HEK293T (cell line): ENCODE results near the gene DCST2.

ENCODE experiments used
- CTCF ChIA-PET: fragments of 350-600 bp; formaldehyde crosslinking; extraction: SDS; loops from one replicate; lab custom pipeline; 2021; ENCODE audit warnings: antibody characterized with exemption, inconsistent platforms; lab: Yijun Ruan, JAX
- POLR2A ChIA-PET: fragments of 350-600 bp; formaldehyde crosslinking; extraction: SDS; loops from one replicate; lab custom pipeline; 2020; ENCODE audit warnings: antibody characterized with exemption, inconsistent platforms; lab: Yijun Ruan, JAX
- DNase-seq: peaks from one replicate; pipeline ENCODE4 v3.0.0; 2012; ENCODE audit warnings: mixed read lengths; ENCODE audit errors: extremely low spot score
- ARNT ChIP-seq: fragments of 450-650 bp; IDR thresholded peaks from 2 replicates; pipeline ENCODE4 v1.6.1; 2017; ENCODE audit warnings: mild to moderate bottlenecking
- BHLHE40 ChIP-seq: fragments of 450-650 bp; IDR thresholded peaks from 2 replicates; pipeline ENCODE4 v1.6.1; 2016; ENCODE audit warnings: mild to moderate bottlenecking, moderate library complexity, borderline replicate concordance
- CTBP1 ChIP-seq: fragments of 450-650 bp; IDR thresholded peaks from 2 replicates; pipeline ENCODE4 v1.6.1; 2016; ENCODE audit warnings: borderline replicate concordance
- ELF4 ChIP-seq: fragments of 450-650 bp; IDR thresholded peaks from 2 replicates; pipeline ENCODE4 v1.6.1; 2017; ENCODE audit warnings: antibody characterized with exemption
- FOXA1 ChIP-seq: fragments of 450-650 bp; IDR thresholded peaks from 2 replicates; pipeline ENCODE4 v1.6.1; 2016; ENCODE audit warnings: mild to moderate bottlenecking
- FOXK2 ChIP-seq: fragments of 450-650 bp; IDR thresholded peaks from 2 replicates; pipeline ENCODE4 v1.6.1; 2016; ENCODE audit warnings: mild to moderate bottlenecking
- FOXM1 ChIP-seq: fragments of 450-650 bp; IDR thresholded peaks from 2 replicates; pipeline ENCODE4 v1.6.1; 2017; ENCODE audit warnings: mild to moderate bottlenecking, borderline replicate concordance
- HDGF ChIP-seq: fragments of 450-650 bp; IDR thresholded peaks from 2 replicates; pipeline ENCODE4 v1.6.1; 2017; ENCODE audit warnings: antibody characterized with exemption, borderline replicate concordance
- L3MBTL2 ChIP-seq: fragments of 450-650 bp; conservative IDR thresholded peaks from 2 replicates; pipeline ENCODE4 v1.6.1; 2016; ENCODE audit warnings: mild to moderate bottlenecking
- LEF1 ChIP-seq: fragments of 450-650 bp; IDR thresholded peaks from 2 replicates; pipeline ENCODE4 v1.6.1; 2017; ENCODE audit warnings: mild to moderate bottlenecking, borderline replicate concordance
- NFRKB ChIP-seq: fragments of 450-650 bp; IDR thresholded peaks from 2 replicates; pipeline ENCODE4 v1.6.1; 2016; ENCODE audit warnings: mild to moderate bottlenecking, moderate library complexity
- PKNOX1 ChIP-seq: fragments of 450-650 bp; IDR thresholded peaks from 2 replicates; pipeline ENCODE4 v1.6.1; 2016
- SP1 ChIP-seq: fragments of 450-650 bp; IDR thresholded peaks from 2 replicates; pipeline ENCODE4 v1.6.1; 2017
- SUZ12 ChIP-seq: fragments of 450-650 bp; IDR thresholded peaks from 2 replicates; pipeline ENCODE4 v1.6.1; 2016; ENCODE audit warnings: mild to moderate bottlenecking
- TARDBP ChIP-seq: fragments of 450-650 bp; IDR thresholded peaks from 2 replicates; pipeline ENCODE4 v1.6.1; 2016
- ZNF384 ChIP-seq: fragments of 450-650 bp; IDR thresholded peaks from 2 replicates; pipeline ENCODE4 v1.6.1; 2016

Gene DCST2

DNA sequence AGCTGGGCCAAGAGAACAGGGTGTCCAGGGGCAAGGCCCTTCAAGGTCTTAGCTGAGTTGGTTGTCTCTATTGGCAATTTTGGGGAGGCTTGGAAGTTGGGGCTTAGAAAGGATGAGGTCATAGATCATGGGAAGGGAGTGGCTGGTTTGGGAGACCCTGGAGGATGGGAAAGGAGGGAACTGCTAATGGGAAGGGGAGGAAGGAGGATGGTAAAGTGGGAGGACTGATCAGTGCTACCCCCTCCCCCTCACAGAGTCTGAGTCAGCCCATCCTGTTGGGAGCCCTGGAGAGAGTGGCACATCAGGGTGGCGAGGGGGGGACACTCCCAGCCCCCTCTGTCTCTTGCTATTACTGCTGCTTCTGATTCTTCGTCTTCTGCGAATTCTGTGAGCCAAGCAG, 35.0 kb upstream of the DCST2 start:
- ChIA-PET CTCF (interaction anchor here (0.6 to 2.1 kb wide), 2 partner anchors 17 to 99 kb away, joined by 3 to 9 read pairs; no protein-coding TSS in a partner anchor), POLR2A (no interaction called here)
- TF ChIP-seq FOXA1 = no peak
- TF ChIP-seq ARNT = no peak
- TF ChIP-seq TARDBP = no peak
- TF ChIP-seq ZNF384 = no peak
- no peak for TF ChIP-seq FOXM1
- TF ChIP-seq NFRKB = no peak
- TF ChIP-seq L3MBTL2 = no peak
- TF ChIP-seq SUZ12 = no peak
- TF ChIP-seq FOXK2 = no peak
- TF ChIP-seq CTBP1 = no peak
- no peak for TF ChIP-seq PKNOX1
- no peak for TF ChIP-seq LEF1
- TF ChIP-seq HDGF = no peak
- no peak for DNase-seq

- ChIA-PET POLR2A (interaction anchor here (0.8 to 1.9 kb wide), 4 partner anchors 9 to 106 kb away, joined by 3 to 6 read pairs (median 4); partner anchors contain the start of genes EFNA3 and KRTCAP2), CTCF (interaction anchor here (1.0 to 2.1 kb wide), 4 partner anchors 9 to 101 kb away, joined by 3 to 9 read pairs (median 4); no protein-coding TSS in a partner anchor)
- DNase-seq = no peak
- TF ChIP-seq L3MBTL2 = no peak
- TF ChIP-seq PKNOX1 = no peak
- TF ChIP-seq CTBP1 = no peak
- TF ChIP-seq LEF1 = no peak
- TF ChIP-seq ZNF384 = no peak
Measured at GRCh38 chr1:155066777-155067176, 33.2 kb upstream of the DCST2 start.

DNA sequence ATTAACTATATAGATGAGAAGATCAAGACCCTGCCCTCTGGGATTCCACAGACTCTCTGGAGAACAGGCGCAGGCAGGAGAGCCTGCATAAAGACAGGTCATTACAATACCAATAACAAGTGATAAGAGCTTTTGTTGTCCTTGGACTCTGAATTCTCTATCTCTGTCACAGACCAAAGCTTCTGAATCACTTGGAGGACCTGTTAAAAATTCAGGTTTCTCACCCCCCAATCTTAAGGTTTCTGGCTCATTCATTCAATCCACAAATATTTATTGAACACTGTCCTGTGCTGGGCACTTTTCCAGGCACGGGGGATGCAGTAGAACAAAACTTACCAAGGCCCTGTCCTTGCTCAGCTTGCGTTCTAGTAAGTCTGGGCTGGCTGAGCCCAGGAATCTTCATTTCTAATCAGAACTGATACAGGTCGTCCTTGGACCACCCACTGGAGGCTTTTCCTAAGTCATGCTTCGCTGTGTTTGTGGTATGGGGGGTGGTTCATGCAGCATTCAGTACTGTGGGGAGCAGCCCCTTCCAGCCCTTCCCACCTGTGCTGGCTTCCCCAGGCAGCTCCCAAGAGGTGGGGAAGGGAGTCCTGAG, 31.4 kb upstream of the DCST2 start:
- CTCF ChIA-PET = interaction anchor here (1.1 to 3.2 kb wide), 6 partner anchors 15 to 108 kb away, joined by 3 to 43 read pairs (median 4); partner anchors contain the start of gene KRTCAP2
- POLR2A ChIA-PET = interaction anchor here (1.5 to 3.7 kb wide), 4 partner anchors 11 to 20 kb away, joined by 6 to 20 read pairs (median 13); partner anchors contain the start of gene ADAM15
- TF ChIP-seq TARDBP = no peak
- no peak for TF ChIP-seq FOXK2
- no peak for TF ChIP-seq HDGF
- TF ChIP-seq ZNF384 = no peak
- TF ChIP-seq ELF4 = no peak
- no peak for TF ChIP-seq L3MBTL2
- TF ChIP-seq FOXA1 = no peak
- no peak for TF ChIP-seq LEF1
- no peak for TF ChIP-seq ARNT
- TF ChIP-seq PKNOX1 = no peak
- DNase-seq = no peak

DNA sequence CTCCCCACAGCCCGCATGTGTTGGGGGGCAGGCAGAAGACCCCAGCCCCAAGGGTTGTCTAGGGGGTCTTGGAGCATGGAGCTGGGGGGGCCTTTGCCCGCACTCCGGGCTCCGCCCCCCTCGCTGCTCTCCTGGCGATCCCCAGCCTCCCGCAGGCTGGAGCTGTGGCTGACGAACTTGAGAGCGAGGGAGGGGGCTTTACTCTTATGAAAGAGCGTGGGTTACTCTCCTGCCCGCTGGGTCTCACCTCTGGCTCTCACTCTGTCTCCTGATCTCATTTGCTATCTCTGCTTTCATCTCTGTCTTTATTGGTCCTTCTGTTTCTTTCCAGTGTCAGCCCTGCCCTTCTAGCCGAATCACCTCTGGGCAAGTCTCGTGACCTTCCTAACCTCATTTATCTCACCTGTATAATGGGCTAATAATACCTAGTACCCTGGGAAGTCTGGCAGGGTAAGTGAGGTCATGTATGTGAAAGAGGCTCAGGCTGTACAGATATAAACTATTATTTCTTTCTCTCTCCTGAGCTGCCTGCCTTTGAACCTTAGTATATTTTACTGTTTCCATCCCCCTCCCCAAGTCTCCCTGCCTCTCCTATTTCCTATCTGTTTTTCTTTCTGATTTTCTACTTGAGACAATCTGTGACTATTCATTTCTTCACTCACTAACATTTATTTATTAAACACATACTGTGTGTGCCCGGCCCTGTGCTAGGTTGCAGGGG, 30.7 kb upstream of the DCST2 start:
- ChIA-PET CTCF (interaction anchor here (1.1 to 3.2 kb wide), 6 partner anchors 14 to 108 kb away, joined by 3 to 43 read pairs (median 4); partner anchors contain the start of gene KRTCAP2), POLR2A (interaction anchor here (0.6 to 3.7 kb wide), 5 partner anchors 11 to 103 kb away, joined by 3 to 20 read pairs (median 11); partner anchors contain the start of genes ADAM15 and PYGO2)
- no peak for TF ChIP-seq SP1
- no peak for TF ChIP-seq FOXK2
- TF ChIP-seq PKNOX1 = no peak
- no peak for TF ChIP-seq FOXM1
- TF ChIP-seq BHLHE40 = no peak
- TF ChIP-seq ZNF384 = no peak
- no peak for TF ChIP-seq L3MBTL2
- TF ChIP-seq CTBP1 = no peak
- no peak for TF ChIP-seq NFRKB
- no peak for TF ChIP-seq LEF1
- no peak for TF ChIP-seq FOXA1
- no peak for TF ChIP-seq HDGF
- no peak for TF ChIP-seq ARNT
- DNase-seq = peak; percentile 71

DNA sequence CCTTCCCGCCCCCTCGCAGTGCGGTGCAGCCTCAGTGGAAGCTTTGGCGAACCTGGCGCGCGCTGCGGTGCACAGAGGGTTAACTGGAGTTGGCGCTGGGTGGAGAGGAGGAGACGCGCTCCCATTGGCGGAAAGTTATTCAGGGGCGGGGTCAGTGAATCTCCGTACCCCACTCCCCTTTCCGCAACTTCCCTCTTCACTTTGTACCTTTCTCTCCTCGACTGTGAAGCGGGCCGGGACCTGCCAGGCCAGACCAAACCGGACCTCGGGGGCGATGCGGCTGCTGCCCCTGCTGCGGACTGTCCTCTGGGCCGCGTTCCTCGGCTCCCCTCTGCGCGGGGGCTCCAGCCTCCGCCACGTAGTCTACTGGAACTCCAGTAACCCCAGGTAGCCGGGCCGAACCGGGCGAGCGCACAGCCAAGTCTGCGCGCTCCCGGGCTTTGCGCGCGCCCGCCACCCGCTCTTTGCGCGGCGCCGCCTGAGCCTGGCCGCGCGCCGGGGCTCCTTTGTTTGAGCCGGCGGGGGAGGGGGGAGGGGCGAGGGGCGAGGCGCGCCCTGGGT, 30.0 kb upstream of the DCST2 start, which contains the start of gene EFNA4:
Gene EFNA4 (plus strand): TSS at position 191 of the 561 bp plus-strand sequence. CDS start 84 bp downstream, at position 275.
- ChIA-PET POLR2A (interaction anchor here (1.0 to 3.7 kb wide), 4 partner anchors 12 to 69 kb away, joined by 3 to 20 read pairs (median 10); no protein-coding TSS in a partner anchor), CTCF (interaction anchor here (0.7 to 3.2 kb wide), 5 partner anchors 18 to 46 kb away, joined by 3 to 43 read pairs (median 4); no protein-coding TSS in a partner anchor)
- DNase-seq = peak; percentile 90
- TF ChIP-seq TARDBP (no peak), L3MBTL2 (no peak), LEF1 (no peak), FOXA1 (no peak), PKNOX1 (no peak), SP1 (no peak), NFRKB (no peak), ZNF384 (no peak), HDGF (no peak), FOXK2 (no peak), CTBP1 (no peak), SUZ12 (no peak)
